ENCODE measurements around the gene FHAD1.

The FHAD1 gene

GRCh38 chr1:15345705-15346345, 98.8 kb downstream of the FHAD1 start:
- DNase-seq (ENCODE audit: low spot score) = no peak

DNA sequence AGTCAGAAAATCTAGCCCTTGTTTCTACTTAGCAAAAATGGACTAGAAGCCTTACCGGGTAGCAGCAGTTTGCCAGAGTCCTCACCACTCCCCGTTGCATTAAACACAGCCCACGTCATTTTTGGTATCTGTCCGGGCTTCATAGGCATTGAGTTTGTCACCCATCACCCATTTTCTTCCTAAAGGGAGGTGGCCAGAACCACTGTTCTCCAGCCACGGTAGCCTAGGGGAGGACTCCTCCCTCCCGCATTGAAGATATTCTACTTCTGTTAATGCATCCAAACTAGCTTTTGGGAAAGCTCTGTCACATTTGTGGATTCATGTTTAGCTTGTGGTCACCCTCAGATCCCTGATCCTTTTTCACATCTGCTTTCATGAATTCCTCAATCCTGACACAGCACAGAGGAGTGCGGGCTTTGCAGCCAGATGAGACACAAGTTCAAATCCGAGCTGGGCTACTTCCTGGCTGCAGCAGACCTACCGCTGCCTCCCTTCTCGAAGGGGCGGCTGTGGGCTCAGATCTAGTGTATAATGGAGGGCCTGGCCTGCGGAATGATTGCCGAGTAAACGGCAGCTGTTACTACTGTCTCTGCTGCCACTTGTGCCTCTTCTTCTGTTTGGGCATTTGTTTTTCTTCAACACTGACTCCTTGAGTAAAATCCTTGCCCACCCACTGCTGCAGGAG, 99.5 kb downstream of the FHAD1 start:
- no peak for DNase-seq (ENCODE audit: low spot score)

DNA sequence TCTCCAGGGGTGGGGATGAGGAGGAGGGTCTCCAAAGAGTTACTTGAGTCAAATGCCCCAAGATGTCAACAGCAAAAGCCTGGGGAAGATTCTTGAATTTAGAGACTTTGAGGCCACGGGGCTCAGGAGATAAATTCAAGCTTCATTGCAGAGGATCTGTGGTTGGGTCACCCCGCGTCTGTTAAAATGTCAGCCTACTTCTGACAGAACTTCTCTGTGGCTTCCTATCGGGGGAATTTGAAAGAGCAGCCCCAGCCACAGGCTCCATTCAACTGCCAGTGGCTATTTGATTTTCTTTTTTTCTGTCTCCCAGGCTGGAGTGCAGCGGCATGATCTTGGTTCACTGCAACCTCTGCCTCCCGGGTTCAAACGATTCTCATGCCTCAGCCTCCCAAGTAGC, 100.2 kb downstream of the FHAD1 start:
- no peak for DNase-seq (ENCODE audit: low spot score)

DNA sequence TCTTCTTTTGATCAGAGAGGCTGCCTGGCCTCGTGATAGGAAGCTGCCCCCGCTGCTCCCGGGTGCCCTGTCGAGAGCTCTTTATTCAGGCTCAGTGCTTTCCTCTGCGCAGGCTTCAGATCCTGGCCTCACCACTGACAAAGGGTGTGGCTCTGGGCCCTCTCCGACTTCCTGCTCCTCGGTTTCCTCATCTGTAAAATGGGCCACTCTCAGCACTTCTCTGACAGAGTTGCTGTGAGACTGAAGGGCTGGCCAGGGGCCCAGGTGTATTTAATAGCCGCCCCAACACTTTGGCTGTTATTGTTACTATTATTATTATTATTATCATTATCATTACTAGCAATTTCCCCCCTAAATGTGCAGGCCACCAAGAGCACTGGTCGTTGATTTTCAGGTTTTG, 101.6 kb downstream of the FHAD1 start:
- no peak for DNase-seq (ENCODE audit: low spot score)

DNA sequence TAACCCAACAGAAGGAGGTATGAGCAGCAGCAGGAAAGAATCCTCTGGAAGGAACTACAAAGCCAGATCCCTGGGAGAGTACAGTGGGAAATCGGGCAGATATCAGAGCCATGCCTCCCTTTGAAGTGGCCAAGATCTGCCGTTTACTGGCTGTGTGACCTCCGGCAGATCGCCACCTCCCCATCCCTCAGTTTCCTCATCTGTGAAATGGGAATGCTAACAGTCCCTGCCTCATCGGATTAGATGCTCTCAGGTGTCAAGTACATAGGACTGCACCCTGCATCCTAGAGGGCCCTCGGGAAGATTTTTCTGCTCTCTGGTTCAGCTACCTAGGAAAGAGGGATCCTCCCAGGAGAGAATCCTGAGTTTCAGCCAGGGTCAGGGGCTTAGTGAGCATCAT, 102.1 kb downstream of the FHAD1 start:
- no peak for DNase-seq (ENCODE audit: low spot score)

DNA sequence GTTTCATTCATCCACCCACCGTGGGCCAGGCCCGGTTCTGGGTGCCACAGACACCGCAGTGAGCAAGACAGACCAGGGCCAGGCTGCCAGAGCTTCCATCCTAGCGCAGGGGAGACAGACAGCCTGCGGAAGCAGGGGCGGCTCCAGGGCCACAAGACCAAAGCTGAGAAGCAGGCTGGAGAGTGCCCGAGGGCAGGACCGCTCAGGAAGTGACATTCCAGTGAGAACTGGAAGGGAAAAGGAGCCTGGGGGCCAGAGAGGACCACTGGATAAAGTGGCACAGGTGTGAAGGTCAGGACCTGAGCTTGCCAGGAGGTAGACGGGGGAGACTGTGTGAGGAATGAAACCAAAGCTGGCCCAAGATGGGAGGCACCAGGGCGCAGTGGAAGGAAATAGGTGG, 103.1 kb downstream of the FHAD1 start:
- DNase-seq (ENCODE audit: low spot score) = no peak

DNA sequence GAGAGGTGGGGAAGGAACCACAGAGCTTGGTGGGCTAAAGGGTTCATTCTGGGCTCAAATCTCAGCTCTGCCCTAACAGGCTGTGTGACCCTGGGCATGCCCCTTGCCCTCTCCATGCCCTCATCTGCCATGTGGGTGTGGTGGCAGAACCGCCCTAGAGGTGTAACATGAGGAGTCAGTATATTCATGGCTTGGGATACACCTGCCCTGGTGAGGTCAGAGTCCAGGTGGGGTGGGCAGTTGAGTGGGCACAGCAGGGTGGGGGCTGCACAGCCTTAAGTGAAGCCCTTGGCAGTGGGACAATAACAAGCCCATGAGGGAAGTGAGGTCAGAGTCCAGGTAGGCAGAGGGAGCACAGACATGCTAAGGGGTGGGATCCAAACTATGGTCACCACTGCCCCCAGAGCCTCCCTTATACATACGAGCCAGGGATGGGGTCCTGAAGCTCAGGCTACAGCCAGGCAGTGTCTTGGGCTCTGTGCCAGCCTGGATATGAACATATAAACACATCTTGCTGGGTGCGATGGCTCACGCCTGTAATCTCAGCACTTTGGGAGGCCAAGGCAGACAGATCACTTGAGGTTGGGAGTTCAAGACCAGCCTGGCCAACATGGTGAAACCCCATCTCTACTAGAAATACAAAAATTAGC, 103.7 kb downstream of the FHAD1 start:
- no peak for DNase-seq (ENCODE audit: low spot score)

DNA sequence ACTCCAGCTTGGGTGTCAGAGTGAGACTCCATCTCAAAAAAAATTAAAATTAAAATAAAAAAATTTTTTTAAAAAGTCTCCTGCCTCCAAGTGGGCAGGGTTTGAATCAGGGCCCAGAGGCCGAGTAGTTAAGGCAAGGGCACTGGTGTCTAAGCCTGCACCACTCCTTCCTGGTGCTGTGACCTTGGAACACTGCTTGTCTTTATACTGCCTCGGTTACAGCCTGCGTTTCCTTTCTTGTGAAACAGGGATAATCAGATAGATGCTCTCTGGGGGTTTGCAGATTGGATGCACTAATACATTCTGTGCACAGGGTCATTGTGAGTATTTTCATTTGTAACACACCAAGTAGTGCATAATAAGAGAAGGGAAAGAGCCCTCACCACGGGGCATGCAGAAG, 104.3 kb downstream of the FHAD1 start:
- no peak for DNase-seq (ENCODE audit: low spot score)

DNA sequence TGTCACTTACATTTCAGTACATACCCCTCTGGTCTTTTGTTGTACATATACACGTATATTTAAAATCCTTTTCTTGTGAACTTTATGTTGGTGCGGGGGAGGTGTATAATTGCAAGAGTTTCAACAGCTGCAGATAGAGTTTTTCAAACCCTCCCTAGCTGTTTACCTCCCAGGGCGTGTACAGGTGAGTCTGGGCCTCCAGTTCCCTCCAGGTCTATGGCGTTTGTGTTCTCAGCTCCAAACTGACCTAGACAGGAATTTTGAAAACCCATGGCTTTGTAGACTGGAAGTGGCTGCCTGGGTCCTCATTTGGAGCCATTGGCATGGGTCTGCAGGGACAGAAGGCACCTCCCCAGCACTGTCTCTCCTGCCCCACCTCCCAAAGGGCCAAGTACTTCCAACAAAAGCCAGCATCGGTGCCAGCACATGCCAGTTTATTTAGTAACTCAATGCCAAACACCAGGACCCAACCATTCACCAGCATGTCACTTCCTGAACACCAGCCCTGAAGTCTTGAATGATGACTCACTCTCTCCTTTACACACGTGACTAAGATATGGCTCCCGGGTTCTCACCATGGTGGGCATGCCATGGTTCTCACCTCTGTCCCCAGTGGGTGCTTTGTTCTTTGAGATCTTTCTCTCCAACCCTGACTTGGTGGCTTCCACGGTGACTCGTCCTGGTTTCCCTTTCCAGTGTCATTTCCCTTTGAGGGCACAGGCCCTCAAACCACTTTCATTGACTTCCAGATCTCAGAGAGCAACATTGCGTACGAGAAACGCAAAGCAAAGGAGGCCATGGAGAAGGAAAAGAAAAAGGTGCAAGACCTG, 105.3 kb downstream of the FHAD1 start:
- no peak for DNase-seq (ENCODE audit: low spot score)

DNA sequence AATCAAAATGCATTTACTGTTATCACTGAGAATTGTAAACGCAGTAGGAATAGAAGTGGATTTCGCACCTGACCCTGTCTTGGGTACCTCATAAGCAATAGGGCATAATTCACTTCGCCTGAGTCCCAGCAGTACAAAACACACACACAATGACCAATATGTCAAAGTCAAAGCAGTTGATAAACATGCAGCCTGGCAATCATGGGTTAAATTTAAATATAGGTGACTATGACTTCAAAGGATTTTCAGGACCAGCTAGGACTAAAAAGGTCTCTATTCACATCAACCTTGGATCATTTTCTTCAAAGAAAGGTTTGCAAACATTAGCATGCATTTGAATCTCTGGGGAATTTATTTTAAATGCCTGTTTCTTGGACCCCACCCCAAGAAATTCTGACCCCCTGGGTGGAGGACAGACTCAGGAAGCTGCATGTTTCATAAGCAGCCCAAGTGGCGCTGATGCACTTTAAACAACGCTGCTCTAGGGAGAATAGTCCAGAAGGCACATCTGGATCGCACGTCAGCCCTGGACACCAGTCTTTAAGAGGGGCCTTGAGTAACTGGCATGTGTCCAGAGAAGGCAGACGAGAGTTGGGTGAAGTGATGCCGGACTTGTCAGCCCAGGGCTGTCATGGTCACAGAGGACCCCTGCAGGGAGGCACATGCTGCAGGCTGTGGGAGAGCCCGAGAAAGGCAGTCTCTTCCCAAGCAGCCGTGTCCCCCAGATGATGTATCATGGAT, 107.0 kb downstream of the FHAD1 start:
- no peak for DNase-seq (ENCODE audit: low spot score)

- DNase-seq (ENCODE audit: low spot score) = no peak
Measured at GRCh38 chr1:15354580-15354965, 107.5 kb downstream of the FHAD1 start.

DNA sequence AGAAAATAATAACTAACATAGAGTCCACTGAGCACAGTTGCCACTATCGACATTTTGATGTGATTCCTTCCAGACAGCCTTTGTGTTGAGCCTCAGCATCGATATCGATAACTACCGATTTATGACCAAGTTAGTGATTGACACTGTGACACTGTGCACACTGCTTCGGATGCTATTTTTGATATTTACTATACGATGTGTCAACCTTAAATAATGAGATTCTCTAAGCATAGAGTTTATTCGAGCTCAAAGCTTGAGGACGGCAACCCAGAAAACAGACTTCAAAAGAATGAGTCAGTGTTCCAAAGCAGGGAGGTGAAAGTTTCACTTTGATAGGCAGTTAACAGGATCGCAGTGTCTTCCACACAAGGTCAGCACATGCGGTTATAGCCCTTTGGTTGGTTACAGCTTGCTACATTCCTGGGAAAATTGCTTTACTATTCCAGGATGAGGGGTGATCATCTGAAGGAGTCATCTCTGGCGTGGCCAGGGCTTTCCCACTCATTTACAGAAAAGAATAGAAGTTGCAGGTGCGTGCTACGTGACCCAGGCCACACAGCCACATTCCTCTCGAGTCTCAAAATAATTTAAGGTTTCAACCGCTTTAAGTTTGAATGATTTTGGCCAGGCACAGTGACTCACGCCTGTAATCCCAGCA, 109.1 kb downstream of the FHAD1 start:
- no peak for DNase-seq (ENCODE audit: low spot score)

- DNase-seq (ENCODE audit: low spot score) = no peak
Measured at GRCh38 chr1:15357612-15358207, 110.7 kb downstream of the FHAD1 start.

- no peak for DNase-seq (ENCODE audit: low spot score)
Measured at GRCh38 chr1:15358565-15359133, 111.6 kb downstream of the FHAD1 start.

DNA sequence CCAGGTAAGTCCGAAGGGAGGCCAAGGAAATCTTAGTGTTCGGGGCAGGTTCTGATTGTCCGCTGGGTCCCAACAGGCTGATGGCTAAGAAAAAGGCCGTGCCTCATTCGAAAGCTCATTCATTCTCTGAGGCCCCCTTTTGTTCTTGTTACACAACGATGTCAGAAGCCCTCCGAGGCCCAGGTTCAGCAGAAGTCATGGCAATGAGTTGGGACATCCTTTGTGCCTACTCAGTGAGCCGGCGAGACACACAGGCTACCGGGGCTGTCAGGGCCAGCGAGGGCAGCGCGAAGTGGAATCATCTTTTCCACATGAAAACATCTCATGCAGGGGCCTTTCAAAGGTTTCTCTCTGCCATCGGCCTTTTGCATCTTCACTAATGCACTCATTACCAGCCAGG, 113.7 kb downstream of the FHAD1 start:
- DNase-seq (ENCODE audit: low spot score) = no peak

DNA sequence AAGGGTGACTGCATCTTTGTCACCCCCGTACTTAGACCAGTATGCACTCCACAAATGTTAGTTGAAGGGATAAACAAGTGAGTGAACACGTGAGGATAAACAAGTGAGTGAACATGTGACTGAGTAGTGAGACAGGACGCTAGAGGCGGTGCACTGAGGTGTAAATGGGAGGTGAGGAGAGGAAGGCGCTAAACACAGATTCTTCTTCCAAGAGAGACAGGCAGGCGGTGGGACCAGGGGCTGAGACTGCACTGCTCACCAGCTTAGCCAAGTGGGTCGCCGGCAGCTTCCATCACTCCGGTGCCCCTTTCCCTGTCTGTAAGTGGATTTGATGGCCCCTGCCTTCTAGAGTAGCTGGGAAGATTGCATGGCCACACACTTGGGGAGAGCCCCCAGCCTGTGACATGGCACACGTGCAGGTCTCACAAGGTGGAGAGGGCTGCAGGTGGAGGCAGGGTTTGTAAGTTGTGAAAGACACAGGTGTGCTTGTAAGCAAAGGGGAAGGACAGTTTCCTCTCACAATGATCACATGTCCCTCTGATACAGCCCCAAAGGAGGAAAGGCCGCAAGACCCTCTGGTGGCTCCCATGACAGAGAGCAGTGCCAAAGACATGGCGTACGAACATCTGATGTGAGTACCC, 115.2 kb downstream of the FHAD1 start:
- no peak for DNase-seq (ENCODE audit: low spot score)

- DNase-seq (ENCODE audit: low spot score) = no peak
Measured at GRCh38 chr1:15362737-15363128, 115.7 kb downstream of the FHAD1 start.

- no peak for DNase-seq (ENCODE audit: low spot score)
Measured at GRCh38 chr1:15364740-15365139, 117.7 kb downstream of the FHAD1 start.

GRCh38 chr1:15368888-15369287, 121.9 kb downstream of the FHAD1 start:
- DNase-seq (ENCODE audit: low spot score) = no peak

DNA sequence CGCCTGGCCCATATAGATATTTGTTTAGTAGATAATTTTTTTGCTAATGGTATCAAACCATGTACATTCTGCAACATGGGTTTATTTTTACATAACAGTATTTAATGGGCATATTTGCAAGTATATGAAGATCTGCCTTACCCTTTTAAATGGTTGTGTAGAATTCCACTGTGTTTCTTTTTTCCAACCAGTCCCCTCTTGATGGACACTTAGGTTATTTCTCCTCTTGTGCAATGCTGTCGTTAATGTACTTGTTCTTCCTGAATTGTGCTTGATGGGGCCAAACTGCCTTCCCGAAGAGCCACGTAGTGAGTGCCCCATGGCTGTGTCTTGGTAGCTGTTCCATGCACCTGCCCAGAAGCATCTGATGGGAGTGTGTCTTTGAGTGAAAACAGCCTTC, 123.2 kb downstream of the FHAD1 start:
- DNase-seq (ENCODE audit: low spot score) = no peak

Data from D341Med (cell line).